Hepatocyte (in vitro differentiated cells): Measurements from ENCODE around the gene CREB5. TPM values are rescaled to one million over a fixed set of nuclear protein-coding genes. Genes with fewer than 3 reads are reported as not detected.

Experiments used
- DNase-seq: peaks from one replicate; pipeline ENCODE4 v3.0.0-alpha.2; 2016; ENCODE audit warnings: low spot score
- H2AFZ ChIP-seq: fragments of 200-600 bp; sonication (generic); 2 replicates; pipeline ENCODE4 v1.6.0; 2016; ENCODE audit warnings: antibody characterized with exemption, mild to moderate bottlenecking
- H3K27ac ChIP-seq: fragments of 200-600 bp; sonication (generic); 2 replicates; pipeline ENCODE4 v1.5.1; 2016; ENCODE audit warnings: mild to moderate bottlenecking
- H3K27me3 ChIP-seq: fragments of 200-600 bp; sonication (generic); 2 replicates; pipeline ENCODE4 v1.6.1; 2016
- H3K36me3 ChIP-seq: fragments of 200-600 bp; sonication (generic); replicated peaks from 2 replicates; pipeline ENCODE4 v1.5.1; 2016; ENCODE audit warnings: low read depth; ENCODE audit not compliant: insufficient read depth
- H3K4me1 ChIP-seq: fragments of 200-600 bp; sonication (generic); 2 replicates; pipeline ENCODE4 v1.5.1; 2016; ENCODE audit warnings: mild to moderate bottlenecking, moderate library complexity; ENCODE audit not compliant: insufficient read depth
- H3K4me2 ChIP-seq: fragments of 200-600 bp; sonication (generic); 2 replicates; pipeline ENCODE4 v1.6.0; 2016
- H3K4me3 ChIP-seq: fragments of 200-600 bp; sonication (generic); 2 replicates; pipeline ENCODE4 v1.5.1; 2016; ENCODE audit warnings: mild to moderate bottlenecking
- H3K79me2 ChIP-seq: fragments of 200-600 bp; sonication (generic); 2 replicates; pipeline ENCODE4 v1.6.0; 2017; ENCODE audit warnings: mild to moderate bottlenecking
- H3K9me2 ChIP-seq: fragments of 200-600 bp; sonication (generic); replicated peaks from 2 replicates; pipeline ENCODE4 v1.6.0; 2017; ENCODE audit warnings: mild to moderate bottlenecking; ENCODE audit not compliant: insufficient read depth
- H3K9me3 ChIP-seq: fragments of 200-600 bp; sonication (generic); 2 replicates; pipeline ENCODE4 v1.5.1; 2016; ENCODE audit warnings: low read depth, mild to moderate bottlenecking
- H4K20me1 ChIP-seq: fragments of 200-600 bp; sonication (generic); 2 replicates; pipeline ENCODE4 v1.6.0; 2016; ENCODE audit warnings: mild to moderate bottlenecking; ENCODE audit not compliant: insufficient read depth, poor library complexity, severe bottlenecking
- CTCF ChIP-seq: fragments of 200-600 bp; sonication (generic); IDR thresholded peaks from 2 replicates; pipeline ENCODE4 v1.5.1; 2016; ENCODE audit warnings: antibody characterized with exemption, mild to moderate bottlenecking; ENCODE audit not compliant: poor library complexity
- EZH2 ChIP-seq: fragments of 200-600 bp; sonication (generic); IDR thresholded peaks from 2 replicates; pipeline ENCODE4 v1.6.1; 2016; ENCODE audit warnings: antibody characterized with exemption, mild to moderate bottlenecking, borderline replicate concordance
- EZH2phosphoT487 ChIP-seq: fragments of 200-600 bp; sonication (generic); IDR thresholded peaks from one replicate; pipeline ENCODE4 v1.6.1; 2018; ENCODE audit warnings: antibody characterized with exemption, mild to moderate bottlenecking, low read depth, moderate library complexity; ENCODE audit not compliant: unreplicated experiment, severe bottlenecking
- WGBS: methylation state at CpG from one replicate; pipeline ENCODE4 v1.1.6; 2016; ENCODE audit warnings: low lambda C conversion rate; ENCODE audit errors: missing lambda C conversion rate; 5-methylcytosine and 5-hydroxymethylcytosine counted together
- polyA plus RNA-seq: library from polyadenylated mRNA; unstranded; fragments of >200 nt; fragmentation: Nextera tagmentation; extraction: Ambion mirVana; gene quantifications from 2 replicates; pipeline ENCODE4 v1.2.1, GENCODE V29; 2016
- total RNA-seq: library from RNA; depleted of rRNA; stranded (reverse); fragments of >200 nt; gene quantifications from 2 replicates; pipeline ENCODE4 v1.2.3, GENCODE V29; 2014

The CREB5 gene
- total and polyA plus RNA-seq, 2 experiments from 2014 or later, result 14.0 to 27.9 TPM

DNA sequence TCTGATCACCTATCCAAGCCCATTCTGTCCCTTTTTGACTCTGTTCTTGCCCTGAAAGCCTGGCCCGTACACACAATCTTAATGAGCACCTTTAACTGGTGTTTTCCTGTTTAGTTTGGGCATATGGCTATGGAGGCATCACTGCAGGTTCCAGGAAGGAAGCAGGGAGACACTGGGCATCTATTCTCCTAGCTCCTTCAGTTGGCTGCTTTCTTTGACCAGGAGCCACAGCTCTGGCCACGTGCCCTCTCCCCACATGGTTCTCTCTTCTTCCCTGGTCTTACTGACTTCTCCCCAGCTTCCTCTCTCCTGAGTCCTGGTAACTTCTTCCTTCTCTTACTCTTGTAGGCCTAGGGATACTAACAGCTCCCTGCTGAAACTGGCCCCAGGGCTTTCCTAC, 144.4 kb downstream of the CREB5 start:
- no peak overlapping the region for H2AFZ ChIP-seq
- H3K27ac ChIP-seq, result no peak overlapping the region
- peaks cover 4% of the 10 kb centered on the region for H3K27me3 ChIP-seq
- H3K4me3 ChIP-seq, result no peak overlapping the region
- no peaks in the 10 kb centered on the region for H4K20me1 ChIP-seq
- no peaks in the 10 kb centered on the region for H3K9me2 ChIP-seq
- no peaks in the 10 kb centered on the region for H3K9me3 ChIP-seq
- TF ChIP-seq EZH2phosphoT487 (no peak), CTCF (no peak), EZH2 (no peak)
- no peaks in the 10 kb centered on the region for H3K79me2 ChIP-seq
- H3K4me2 ChIP-seq, result no peak overlapping the region
- WGBS, result 93% methylated on average over 2 of the region's 2 CpGs
- peaks cover 13% of the 10 kb centered on the region for H3K4me1 ChIP-seq
- no peak for DNase-seq
- no peaks in the 10 kb centered on the region for H3K36me3 ChIP-seq

DNA sequence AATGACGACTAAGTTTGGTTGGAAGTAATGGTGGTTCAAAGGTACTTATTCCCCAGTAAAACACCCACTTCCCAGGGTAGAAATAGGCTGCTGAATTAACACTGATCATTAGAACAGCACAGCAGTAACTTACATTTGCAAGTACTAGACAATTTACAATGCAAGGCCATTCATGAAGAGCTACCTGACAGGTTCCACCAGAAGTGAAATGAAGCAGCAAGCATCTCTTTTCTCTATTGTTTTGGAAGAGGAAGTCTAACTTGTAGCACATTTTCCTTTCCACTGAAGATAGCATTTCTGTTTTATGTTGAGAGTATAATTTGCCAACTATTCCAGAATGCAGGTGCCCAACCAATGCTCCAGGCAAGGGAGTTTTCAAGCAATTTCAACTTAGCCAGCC, 145.9 kb downstream of the CREB5 start:
- no peaks in the 10 kb centered on the region for H3K9me2 ChIP-seq
- H3K27ac ChIP-seq, result no peak overlapping the region
- no peaks in the 10 kb centered on the region for H4K20me1 ChIP-seq
- H3K9me3 ChIP-seq, result no peaks in the 10 kb centered on the region
- H3K4me3 ChIP-seq, result no peak overlapping the region
- H3K27me3 ChIP-seq, result peaks cover 4% of the 10 kb centered on the region
- H3K36me3 ChIP-seq, result no peaks in the 10 kb centered on the region
- no peak overlapping the region for H2AFZ ChIP-seq
- H3K4me2 ChIP-seq, result no peak overlapping the region
- TF ChIP-seq EZH2, result no peak
- no peak for TF ChIP-seq CTCF
- no peak for TF ChIP-seq EZH2phosphoT487
- no peak for DNase-seq
- H3K4me1 ChIP-seq, result peaks cover 5% of the 10 kb centered on the region
- H3K79me2 ChIP-seq, result no peaks in the 10 kb centered on the region
- 72% methylated on average over 1 of the region's 1 CpG for WGBS

DNA sequence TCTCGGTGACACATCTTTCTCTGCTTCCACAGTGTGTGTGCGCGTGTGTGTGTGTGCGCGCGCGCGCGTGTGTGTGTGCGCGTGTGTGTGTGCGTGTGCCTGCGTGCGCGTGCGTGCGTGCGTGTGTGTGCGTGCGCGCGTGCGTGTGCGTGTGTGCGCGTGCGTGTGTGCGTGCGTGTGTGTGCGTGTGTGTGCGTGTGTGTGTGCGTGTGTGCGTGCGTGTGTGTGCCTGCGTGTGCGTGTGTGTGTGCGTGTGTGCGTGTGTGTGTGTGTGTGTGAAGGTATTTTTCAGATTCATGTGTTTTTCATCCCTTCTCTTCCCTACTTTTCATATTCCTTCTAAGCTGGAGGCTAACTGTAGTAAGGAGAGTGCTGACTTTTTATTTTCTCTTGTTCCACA, 148.4 kb downstream of the CREB5 start:
- WGBS, result 75% methylated on average over 9 of the region's 38 CpGs
- no peak overlapping the region for H3K4me3 ChIP-seq

More for the DNA sequence above, 148.4 kb downstream of the CREB5 start:
- Histone ChIP-seq H3K4me1 (peaks cover 5% of the 10 kb centered on the region), H3K36me3 (no peaks in the 10 kb centered on the region), H3K27me3 (peaks cover 7% of the 10 kb centered on the region), H3K9me2 (no peaks in the 10 kb centered on the region), H3K9me3 (no peaks in the 10 kb centered on the region), H2AFZ (no peak overlapping the region), H3K27ac (no peak overlapping the region), H4K20me1 (no peaks in the 10 kb centered on the region), H3K4me2 (no peak overlapping the region), H3K79me2 (no peaks in the 10 kb centered on the region)
- DNase-seq, result no peak
- no peak for TF ChIP-seq CTCF
- TF ChIP-seq EZH2, result no peak
- no peak for TF ChIP-seq EZH2phosphoT487
